IgD-negative memory B cell (primary cell): ENCODE measurements around the gene SMARCA2. TPM values are rescaled to one million over a fixed set of nuclear protein-coding genes. Genes with fewer than 3 reads are reported as not detected.
A peak's percentile ranks its signal among the peaks of the same experiment; 100 is the strongest.

Experiments
- H3K27ac Mint-ChIP-seq, 3 donors: one replicate each; pipeline ENCODE4 v1.8.0; 2020 to 2022; ENCODE audit warnings: mild to moderate bottlenecking in 3 of 3, mixed read lengths in 3 of 3, moderate library complexity in 1 of 3
- H3K27me3 Mint-ChIP-seq: one replicate; pipeline ENCODE4 v1.8.0; 2021; ENCODE audit warnings: mixed read lengths
- H3K36me3 Mint-ChIP-seq: one replicate; pipeline ENCODE4 v1.8.0; 2020; ENCODE audit warnings: mild to moderate bottlenecking, mixed read lengths
- H3K4me1 Mint-ChIP-seq, 3 donors: one replicate each; pipeline ENCODE4 v1.8.0; 2020 to 2022; ENCODE audit warnings: mixed read lengths in 3 of 3, mild to moderate bottlenecking in 1 of 3
- H3K4me3 Mint-ChIP-seq, 4 donors: one replicate each; pipeline ENCODE4 v1.8.0; 2020 to 2022; ENCODE audit warnings: mild to moderate bottlenecking in 4 of 4, mixed read lengths in 4 of 4, moderate library complexity in 3 of 4
- H3K9me3 Mint-ChIP-seq, 3 donors: one replicate each; pipeline ENCODE4 v1.8.0; 2020 to 2021; ENCODE audit warnings: mixed read lengths in 3 of 3, mild to moderate bottlenecking in 1 of 3
- polyA plus RNA-seq: library from polyadenylated mRNA; unstranded; fragments of 300-500 nt; fragmentation: Illumina TruSeq; gene quantifications from one replicate; pipeline ENCODE4 v1.2.3, GENCODE V29; 2021

SMARCA2 gene
- 24.9 TPM for polyA plus RNA-seq

DNA sequence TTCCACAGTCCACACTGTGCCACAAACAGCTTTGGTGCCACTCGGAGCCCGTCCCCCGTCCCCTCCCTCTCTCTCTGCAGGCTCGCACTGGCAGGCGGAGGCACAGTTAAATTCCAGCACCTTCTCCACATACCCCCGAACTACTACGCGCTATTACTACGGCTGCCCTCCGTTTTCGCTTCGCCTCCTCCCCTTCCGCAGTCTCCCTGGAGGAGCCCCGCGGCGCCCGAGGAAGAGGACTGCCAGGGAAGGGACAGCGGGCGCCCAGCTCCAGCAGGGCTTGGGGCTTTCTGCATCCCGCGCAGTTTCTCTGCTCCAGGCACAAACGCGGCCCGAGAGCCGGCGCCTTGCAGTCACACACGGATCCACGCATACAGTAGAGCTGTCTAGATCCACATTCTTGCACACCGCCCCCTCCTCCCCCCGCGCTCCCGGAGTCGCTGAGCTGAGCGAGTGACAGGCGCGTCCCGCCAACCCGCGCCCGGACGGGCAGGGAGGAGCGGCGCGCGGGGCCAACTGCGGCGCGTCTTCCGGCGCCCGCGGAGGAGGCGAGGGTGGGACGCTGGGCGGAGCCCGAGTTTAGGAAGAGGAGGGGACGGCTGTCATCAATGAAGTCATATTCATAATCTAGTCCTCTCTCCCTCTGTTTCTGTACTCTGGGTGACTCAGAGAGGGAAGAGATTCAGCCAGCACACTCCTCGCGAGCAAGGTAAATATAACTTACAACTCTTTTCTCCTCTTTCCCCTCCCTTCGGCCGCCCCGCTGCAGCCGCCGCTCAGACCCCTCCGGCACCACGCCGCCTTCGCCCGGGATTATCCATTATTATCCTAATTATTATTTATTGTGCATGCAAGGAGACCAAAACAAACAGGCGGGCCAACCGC lies at the start of gene SMARCA2:
Gene SMARCA2 (plus strand): TSS at position 652 of the 885 bp plus-strand sequence. CDS start 13,676 bp downstream, outside the sequence.
- H3K4me1 Mint-ChIP-seq, result peaks cover 16 to 21% (median 17%) of the 10 kb centered on the region in 3 donors
- peak within 1 kb of the TSS; percentile 90 to 100 (median 100) for H3K4me3 Mint-ChIP-seq
- peaks cover 4% of the 10 kb centered on the region for H3K36me3 Mint-ChIP-seq
- H3K27me3 Mint-ChIP-seq, result peaks cover 2% of the 10 kb centered on the region
- peak within 1 kb of the TSS; percentile 93 to 97 (median 96) for H3K27ac Mint-ChIP-seq
- peaks cover 0 to 2% (median 0%) of the 10 kb centered on the region in 3 donors for H3K9me3 Mint-ChIP-seq

DNA sequence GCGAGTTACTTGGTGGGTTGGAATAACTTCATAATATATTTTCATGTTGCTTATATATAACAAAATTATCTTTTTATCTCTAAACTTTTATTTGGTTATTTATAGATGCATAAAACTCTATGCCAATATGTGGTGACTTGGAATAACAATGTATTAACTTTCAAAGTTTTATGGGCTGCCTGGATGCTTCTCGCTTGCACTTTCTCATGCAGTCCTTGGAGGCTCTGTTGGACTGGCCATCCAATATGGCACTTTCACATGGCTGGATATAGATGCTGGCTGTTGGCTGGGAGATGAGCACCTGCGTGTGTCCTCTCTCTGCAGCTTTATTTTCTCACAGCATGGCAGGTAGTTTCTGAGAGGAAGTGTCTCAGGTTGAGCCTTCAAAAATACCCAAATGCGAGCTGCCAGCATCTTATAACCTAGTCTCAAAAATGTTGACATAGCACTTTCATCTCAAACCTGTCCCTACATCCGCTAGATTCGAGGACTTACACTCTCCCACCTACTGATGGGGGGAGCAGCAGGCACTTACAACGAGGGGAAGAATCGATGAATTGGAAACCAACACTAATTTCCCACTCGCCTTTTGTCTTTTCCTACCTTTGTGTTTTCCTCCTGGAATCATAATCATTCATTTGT lies 48.3 kb upstream of the SMARCA2 start:
- H3K9me3 Mint-ChIP-seq, result peaks cover 0 to 2% (median 0%) of the 10 kb centered on the region in 3 donors
- no peaks in the 10 kb centered on the region for H3K36me3 Mint-ChIP-seq
- no peak overlapping the region for H3K27ac Mint-ChIP-seq
- no peak overlapping the region for H3K4me3 Mint-ChIP-seq
- H3K27me3 Mint-ChIP-seq, result peaks cover 2% of the 10 kb centered on the region
- H3K4me1 Mint-ChIP-seq, result no peaks in the 10 kb centered on the region

DNA sequence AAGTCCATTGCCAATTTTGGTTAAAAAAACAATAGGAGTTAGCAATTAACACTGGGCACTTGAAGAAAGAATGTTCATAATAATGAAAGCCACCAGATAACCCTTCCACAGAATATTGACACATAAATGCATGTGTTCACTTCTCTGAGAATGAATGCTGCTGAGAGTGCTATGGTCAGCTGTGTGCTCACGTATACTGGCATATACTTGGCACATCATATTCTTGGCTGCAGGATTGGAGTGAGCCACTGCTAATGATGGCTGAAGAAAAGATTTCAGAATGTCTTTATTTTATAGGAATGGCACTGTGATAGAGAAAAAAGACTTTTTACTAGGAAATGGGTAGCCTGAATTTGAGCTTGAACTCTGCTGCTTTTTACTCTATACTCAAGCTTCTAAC lies 46.0 kb upstream of the SMARCA2 start:
- Mint-ChIP-seq H3K36me3 (peaks cover 2% of the 10 kb centered on the region), H3K4me3 (no peak overlapping the region), H3K27me3 (peaks cover 2% of the 10 kb centered on the region), H3K9me3 (peaks cover 0 to 7% (median 7%) of the 10 kb centered on the region in 3 donors), H3K4me1 (no peaks in the 10 kb centered on the region), H3K27ac (no peak overlapping the region)

- no peak overlapping the region for H3K4me3 Mint-ChIP-seq
- H3K4me1 Mint-ChIP-seq, result no peaks in the 10 kb centered on the region
- peaks cover 3% of the 10 kb centered on the region for H3K27me3 Mint-ChIP-seq
- peaks cover 0 to 7% (median 7%) of the 10 kb centered on the region in 3 donors for H3K9me3 Mint-ChIP-seq
- H3K27ac Mint-ChIP-seq, result no peak overlapping the region
- H3K36me3 Mint-ChIP-seq, result peaks cover 6% of the 10 kb centered on the region
Observed at GRCh38 chr9:1969898-1970297, 45.2 kb upstream of the SMARCA2 start.

- peaks cover 1% of the 10 kb centered on the region for H3K27me3 Mint-ChIP-seq
Observed at GRCh38 chr9:1972672-1973071, 42.5 kb upstream of the SMARCA2 start.

GRCh38 chr9:1977026-1977425 lies 38.1 kb upstream of the SMARCA2 start:
- H3K4me1 Mint-ChIP-seq, result no peaks in the 10 kb centered on the region
- H3K4me3 Mint-ChIP-seq, result no peak overlapping the region
- H3K27me3 Mint-ChIP-seq, result peaks cover 1% of the 10 kb centered on the region
- no peak overlapping the region for H3K27ac Mint-ChIP-seq
- H3K9me3 Mint-ChIP-seq, result peaks cover 0 to 7% (median 4%) of the 10 kb centered on the region in 3 donors
- H3K36me3 Mint-ChIP-seq, result peaks cover 6% of the 10 kb centered on the region

More at GRCh38 chr9:1972672-1973071, 42.5 kb upstream of the SMARCA2 start:
- H3K9me3 Mint-ChIP-seq, result peaks cover 0 to 7% (median 7%) of the 10 kb centered on the region in 3 donors
- peaks cover 6% of the 10 kb centered on the region for H3K36me3 Mint-ChIP-seq
- H3K4me3 Mint-ChIP-seq, result no peak overlapping the region
- no peaks in the 10 kb centered on the region for H3K4me1 Mint-ChIP-seq
- no peak overlapping the region for H3K27ac Mint-ChIP-seq

DNA sequence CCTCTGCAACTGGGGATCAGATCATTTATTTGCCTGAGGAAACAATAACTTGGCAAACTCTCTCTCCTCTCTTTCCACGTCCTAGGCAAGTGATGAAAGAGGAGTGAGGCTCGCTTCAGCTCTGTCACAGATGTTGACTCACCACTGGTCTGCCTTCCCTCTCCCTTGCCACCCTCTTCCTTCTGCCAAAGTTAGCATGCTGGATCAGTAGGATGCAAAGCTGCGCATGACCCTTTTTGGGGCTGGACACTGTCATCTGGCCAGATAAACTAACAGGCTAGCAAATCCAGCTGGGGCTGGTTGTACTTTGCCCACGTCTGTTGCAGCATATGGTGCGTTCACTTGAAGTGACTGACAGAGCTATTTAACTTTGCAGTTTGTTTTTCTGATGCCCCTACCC lies 36.2 kb upstream of the SMARCA2 start:
- H3K4me3 Mint-ChIP-seq, result no peak overlapping the region
- H3K27ac Mint-ChIP-seq, result no peak overlapping the region
- peaks cover 4% of the 10 kb centered on the region for H3K36me3 Mint-ChIP-seq
- no peaks in the 10 kb centered on the region for H3K4me1 Mint-ChIP-seq
- no peaks in the 10 kb centered on the region for H3K9me3 Mint-ChIP-seq
- peaks cover 1% of the 10 kb centered on the region for H3K27me3 Mint-ChIP-seq

DNA sequence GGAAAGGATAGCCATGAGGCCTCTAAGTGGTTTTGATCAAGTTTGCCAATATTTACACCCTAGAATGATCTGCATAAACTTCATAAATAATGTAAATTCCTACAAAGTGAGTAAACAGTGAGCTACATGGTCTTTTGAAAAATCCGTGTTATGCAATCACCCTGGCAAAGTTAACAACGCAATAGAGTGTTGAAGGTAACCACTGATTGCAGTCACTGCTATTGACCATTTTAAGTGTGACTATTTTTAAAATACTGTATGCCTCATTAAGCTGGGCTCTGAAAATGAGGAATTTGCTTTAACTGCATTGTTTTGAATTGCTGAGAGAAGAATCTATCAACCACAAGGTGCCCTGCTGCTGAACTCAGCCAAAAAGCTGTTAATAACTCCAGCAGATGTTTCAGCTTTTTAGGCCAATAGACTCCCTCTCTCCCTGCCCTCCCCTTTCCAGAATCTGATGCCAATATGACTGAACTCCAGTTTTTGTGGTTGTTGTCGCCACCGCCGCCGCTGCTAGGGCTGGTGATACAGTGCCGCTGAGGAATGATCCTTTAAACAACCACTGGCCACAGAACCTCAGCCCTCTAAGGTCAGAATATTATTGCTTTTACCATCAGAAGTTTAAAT lies 35.3 kb upstream of the SMARCA2 start:
- Mint-ChIP-seq H3K4me1 (no peaks in the 10 kb centered on the region), H3K9me3 (no peaks in the 10 kb centered on the region), H3K27ac (no peak overlapping the region), H3K27me3 (no peaks in the 10 kb centered on the region), H3K36me3 (no peaks in the 10 kb centered on the region), H3K4me3 (no peak overlapping the region)

- Mint-ChIP-seq H3K36me3 (no peaks in the 10 kb centered on the region), H3K27me3 (no peaks in the 10 kb centered on the region), H3K4me3 (no peak overlapping the region), H3K9me3 (no peaks in the 10 kb centered on the region), H3K27ac (no peak overlapping the region), H3K4me1 (no peaks in the 10 kb centered on the region)
Observed at GRCh38 chr9:1980387-1980786, 34.8 kb upstream of the SMARCA2 start.

GRCh38 chr9:1982074-1982473 lies 33.1 kb upstream of the SMARCA2 start:
- Mint-ChIP-seq H3K27me3 (no peaks in the 10 kb centered on the region), H3K36me3 (no peaks in the 10 kb centered on the region), H3K9me3 (no peaks in the 10 kb centered on the region), H3K4me1 (no peaks in the 10 kb centered on the region), H3K27ac (no peak overlapping the region), H3K4me3 (no peak overlapping the region)

- Mint-ChIP-seq H3K9me3 (no peaks in the 10 kb centered on the region), H3K27me3 (no peaks in the 10 kb centered on the region), H3K4me3 (no peak overlapping the region), H3K4me1 (no peaks in the 10 kb centered on the region), H3K27ac (no peak overlapping the region), H3K36me3 (no peaks in the 10 kb centered on the region)
Observed at GRCh38 chr9:1986341-1986740, 28.8 kb upstream of the SMARCA2 start.

GRCh38 chr9:1989500-1989899 lies 25.6 kb upstream of the SMARCA2 start:
- H3K9me3 Mint-ChIP-seq, result no peaks in the 10 kb centered on the region
- H3K4me3 Mint-ChIP-seq, result no peak overlapping the region
- no peaks in the 10 kb centered on the region for H3K4me1 Mint-ChIP-seq
- H3K36me3 Mint-ChIP-seq, result no peaks in the 10 kb centered on the region
- H3K27ac Mint-ChIP-seq, result no peak overlapping the region
- no peaks in the 10 kb centered on the region for H3K27me3 Mint-ChIP-seq

GRCh38 chr9:1994180-1994579 lies 21.0 kb upstream of the SMARCA2 start:
- no peak overlapping the region for H3K4me3 Mint-ChIP-seq
- no peaks in the 10 kb centered on the region for H3K27me3 Mint-ChIP-seq
- no peaks in the 10 kb centered on the region for H3K9me3 Mint-ChIP-seq
- H3K36me3 Mint-ChIP-seq, result no peaks in the 10 kb centered on the region
- no peak overlapping the region for H3K27ac Mint-ChIP-seq
- H3K4me1 Mint-ChIP-seq, result no peaks in the 10 kb centered on the region

- Mint-ChIP-seq H3K4me1 (peaks cover under 1 to 2% (median under 1%) of the 10 kb centered on the region in 3 donors), H3K27ac (no peak overlapping the region), H3K27me3 (no peaks in the 10 kb centered on the region), H3K9me3 (no peaks in the 10 kb centered on the region), H3K36me3 (no peaks in the 10 kb centered on the region), H3K4me3 (no peak overlapping the region)
Observed at GRCh38 chr9:1995084-1995483, 20.1 kb upstream of the SMARCA2 start.

GRCh38 chr9:1996156-1996555 lies 19.0 kb upstream of the SMARCA2 start:
- Mint-ChIP-seq H3K27me3 (no peaks in the 10 kb centered on the region), H3K36me3 (no peaks in the 10 kb centered on the region), H3K9me3 (no peaks in the 10 kb centered on the region), H3K27ac (no peak overlapping the region), H3K4me1 (peaks cover 5 to 8% (median 7%) of the 10 kb centered on the region in 3 donors), H3K4me3 (no peak overlapping the region)
